NOMO-1 treated with dmso at 0.1 percent for 144 hours (cell line): Measurements from ENCODE around the gene CSMD2.

Experiments
- DNase-seq: peaks from one replicate; lab custom pipeline; 2025; ENCODE audit not compliant: unreplicated experiment; lab: John Stamatoyannopoulos, UW

Gene CSMD2

DNA sequence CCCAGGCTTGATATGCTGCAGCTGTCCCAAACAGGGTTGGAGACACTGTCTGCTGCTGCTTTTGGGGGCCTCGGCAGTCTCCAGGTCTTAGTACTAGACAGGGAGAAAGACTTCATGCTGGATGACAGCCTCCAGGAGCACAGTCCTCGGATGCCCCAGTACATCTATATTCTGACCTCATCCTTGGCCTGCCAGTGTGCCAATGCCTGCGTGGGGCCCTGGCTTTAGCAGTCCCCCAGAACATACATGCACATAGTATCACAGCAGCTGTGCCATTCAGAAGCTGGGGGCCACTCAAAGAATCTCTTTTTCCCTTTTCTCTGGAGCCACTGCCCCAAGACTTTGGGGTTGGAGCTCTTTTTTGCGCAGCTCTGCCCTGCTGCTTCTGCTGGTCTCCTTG, 697.0 kb downstream of the CSMD2 start:
- no peak for DNase-seq

DNA sequence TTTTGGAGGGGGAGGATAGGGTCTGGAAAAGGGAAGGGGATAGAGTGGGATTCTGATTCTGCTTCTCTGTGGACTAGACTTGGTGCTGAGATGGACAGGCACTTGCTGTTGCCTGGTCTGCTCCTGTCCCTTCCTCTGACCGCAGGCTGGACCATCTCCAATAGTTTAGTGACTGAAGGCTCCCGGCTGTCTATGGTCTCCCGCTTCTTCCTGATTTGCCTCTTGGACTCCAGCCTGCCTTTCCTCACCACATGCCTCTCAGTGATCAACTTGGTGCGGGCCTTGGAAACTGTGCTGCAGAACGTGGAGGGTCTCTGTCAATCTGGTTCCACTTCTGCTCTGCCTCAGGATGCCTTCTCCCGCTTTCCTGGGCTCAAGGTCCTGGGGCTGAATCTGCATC, 698.9 kb downstream of the CSMD2 start:
- no peak for DNase-seq

DNA sequence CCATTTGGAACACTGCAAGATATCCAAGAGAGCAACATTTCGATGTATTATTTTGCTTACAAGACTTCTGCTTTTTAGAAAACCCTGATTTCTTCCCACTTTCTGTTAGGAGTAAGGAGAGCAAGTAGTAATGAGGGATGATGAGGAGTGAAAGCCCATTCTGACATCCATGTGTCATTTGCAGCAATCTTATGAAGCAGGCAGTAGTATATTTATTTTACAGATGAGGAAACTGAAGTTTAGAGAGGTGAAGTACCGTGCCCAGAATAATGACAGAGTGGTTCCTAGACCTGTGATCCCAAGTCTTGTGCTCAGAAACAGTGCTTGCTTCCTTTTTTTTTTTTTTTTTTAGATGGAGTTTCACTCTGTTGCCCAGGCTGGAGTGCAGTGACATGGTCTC, 699.7 kb downstream of the CSMD2 start:
- DNase-seq = no peak

DNA sequence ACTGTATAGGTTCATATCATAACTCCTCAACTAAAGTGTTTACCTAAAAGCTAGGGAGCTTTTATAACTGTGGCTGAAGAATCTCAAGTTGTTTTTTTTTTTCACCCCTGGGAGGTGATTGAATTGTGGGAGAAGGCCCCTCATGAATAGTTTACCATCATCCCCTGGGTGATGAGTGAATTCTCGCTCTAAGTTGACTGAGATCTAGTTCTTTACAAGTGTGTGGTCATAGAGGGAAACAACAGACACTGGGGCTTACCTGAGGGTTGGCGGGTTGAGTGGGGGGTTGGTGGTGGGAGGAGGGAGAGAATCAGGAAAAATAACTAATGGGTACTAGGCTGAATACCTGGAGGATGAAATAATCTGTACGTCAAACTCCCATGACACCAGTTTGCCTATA, 700.5 kb downstream of the CSMD2 start:
- no peak for DNase-seq
